ENCODE data around the gene ADK.
"Not testable (repeated sequence)": the region's sequence is repeated elsewhere in the genome, so short reads cannot be mapped to it uniquely, and the experiment has no call there.

ADK gene

GRCh38 chr10:74187237-74187636 is 36.2 kb downstream of the ADK start:
- no peak for DNase-seq

DNA sequence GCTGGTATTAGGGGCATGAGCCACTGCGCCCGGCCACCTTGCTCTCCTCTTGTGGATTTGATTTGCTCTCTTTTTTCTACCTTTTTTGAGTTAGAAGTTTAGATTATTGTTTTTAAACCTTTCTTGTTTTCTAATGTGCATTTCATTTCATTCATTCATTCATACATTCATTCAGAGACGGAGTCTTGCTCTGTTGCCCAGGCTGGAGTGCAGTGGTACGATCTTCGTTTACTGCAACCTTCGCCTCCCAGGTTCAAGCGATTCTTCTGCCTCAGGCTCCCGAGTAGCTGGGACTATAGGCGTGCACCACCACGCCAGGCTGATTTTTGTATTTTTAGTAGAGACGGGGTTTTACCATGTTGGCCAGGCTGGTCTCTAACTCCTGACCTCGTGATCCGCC is 37.6 kb downstream of the ADK start:
- DNase-seq = not testable (repeated sequence)

GRCh38 chr10:74189999-74190421 is 39.0 kb downstream of the ADK start:
- DNase-seq = peak; percentile 43

GRCh38 chr10:74190494-74190893 is 39.5 kb downstream of the ADK start:
- no peak for DNase-seq

DNA sequence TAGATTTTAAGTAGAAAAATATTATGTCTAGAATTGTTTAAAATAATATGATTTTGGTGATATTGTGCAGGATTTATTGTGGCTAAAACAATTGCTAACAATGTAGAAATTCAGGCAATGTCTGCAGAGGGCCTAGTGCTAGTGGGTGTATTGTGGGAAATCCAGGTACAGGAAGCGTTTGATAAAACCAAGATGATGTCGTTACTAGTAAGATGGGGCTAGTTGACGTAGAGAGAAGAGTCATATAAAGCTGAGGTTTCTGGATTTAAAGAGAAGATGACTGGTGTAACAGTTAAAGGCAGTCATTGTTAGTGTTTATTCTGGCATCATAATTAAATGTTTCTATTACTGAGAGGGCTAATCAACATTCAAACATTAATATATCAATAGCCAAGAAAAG is 43.5 kb downstream of the ADK start:
- peak; percentile 26 for DNase-seq

DNA sequence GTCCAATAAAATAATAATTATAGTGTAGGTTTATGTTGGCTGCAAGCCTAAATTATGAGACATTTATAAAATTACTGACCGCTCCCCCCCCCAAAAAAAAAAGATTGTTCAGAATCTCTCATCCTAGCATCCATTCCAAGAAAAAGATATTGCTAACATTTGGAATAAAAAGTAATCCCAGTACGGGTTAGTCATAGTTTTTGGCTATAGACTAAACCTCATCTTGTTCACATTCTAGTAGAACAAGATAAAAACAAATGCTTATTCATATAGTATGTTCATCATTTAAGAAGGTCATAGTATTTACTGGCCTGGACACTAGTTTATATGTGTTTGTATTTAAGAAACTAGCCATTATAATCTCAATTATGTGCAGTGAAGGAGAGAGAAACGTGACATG is 44.0 kb downstream of the ADK start:
- DNase-seq = no peak

- no peak for DNase-seq
These were observed 48.3 kb downstream of the ADK start for GRCh38 chr10:74199315-74199714.

GRCh38 chr10:74202356-74202755 is 51.3 kb downstream of the ADK start:
- DNase-seq = no peak

DNA sequence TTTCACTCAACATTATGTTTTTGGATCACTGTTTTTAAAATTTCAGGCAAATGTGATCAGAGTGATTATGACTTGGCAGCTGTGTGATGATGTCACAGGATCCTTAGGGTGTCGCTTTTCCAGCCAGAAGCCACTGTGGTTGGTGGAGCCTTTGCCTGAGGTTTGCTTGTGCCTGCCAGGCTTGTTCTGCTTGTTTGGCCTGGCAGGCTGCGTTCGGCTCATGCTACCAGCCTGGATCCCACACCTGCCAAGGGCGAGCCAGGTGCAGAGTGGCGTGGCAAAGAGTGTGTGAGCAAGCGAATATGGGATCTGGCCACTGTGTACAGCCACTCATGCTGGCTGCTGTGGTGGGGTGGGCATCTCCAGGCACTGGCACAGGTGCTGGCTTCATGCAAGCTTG is 55.7 kb downstream of the ADK start:
- no peak for DNase-seq

DNA sequence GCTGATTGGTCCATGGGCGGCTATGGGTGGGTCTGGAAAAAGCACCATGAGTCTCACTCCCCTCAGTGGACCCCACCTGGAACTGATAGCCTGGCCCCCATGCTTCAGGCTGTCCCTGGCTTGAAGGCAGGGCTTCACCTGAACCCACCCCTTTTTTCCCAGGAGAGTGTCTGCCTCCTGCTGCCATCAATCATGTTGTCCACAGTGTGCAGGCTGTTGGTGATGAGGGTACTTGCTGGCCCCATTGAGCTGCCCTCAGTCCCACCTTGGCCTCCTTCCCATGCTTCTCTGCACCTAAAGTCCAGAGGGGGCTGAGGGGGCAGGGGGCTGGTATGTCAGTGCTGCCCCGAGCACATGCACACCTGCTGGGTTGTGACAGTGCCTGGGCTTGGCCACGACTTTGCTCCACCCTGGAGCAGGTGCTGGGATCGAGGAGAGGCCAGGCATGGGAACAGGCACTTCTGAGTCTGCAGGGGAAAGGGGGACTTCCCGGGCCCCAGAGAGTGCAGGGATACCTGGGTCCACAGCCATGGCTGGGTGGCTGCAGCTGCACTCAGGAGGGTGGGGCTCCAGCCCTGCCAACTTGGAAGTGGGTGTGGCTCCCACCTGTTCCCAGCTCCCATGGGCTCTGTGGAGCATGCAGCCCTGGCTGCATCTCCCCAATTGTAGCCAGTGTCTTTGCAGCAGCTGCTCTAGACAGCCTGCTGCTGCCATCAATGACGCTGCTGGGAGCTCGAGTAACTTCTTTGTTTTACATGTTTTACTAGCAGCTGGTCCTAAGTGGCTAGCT is 56.9 kb downstream of the ADK start:
- no peak for DNase-seq

GRCh38 chr10:74208997-74209396 is 58.0 kb downstream of the ADK start:
- DNase-seq = no peak

GRCh38 chr10:74213019-74213418 is 62.0 kb downstream of the ADK start:
- DNase-seq = no peak

DNA sequence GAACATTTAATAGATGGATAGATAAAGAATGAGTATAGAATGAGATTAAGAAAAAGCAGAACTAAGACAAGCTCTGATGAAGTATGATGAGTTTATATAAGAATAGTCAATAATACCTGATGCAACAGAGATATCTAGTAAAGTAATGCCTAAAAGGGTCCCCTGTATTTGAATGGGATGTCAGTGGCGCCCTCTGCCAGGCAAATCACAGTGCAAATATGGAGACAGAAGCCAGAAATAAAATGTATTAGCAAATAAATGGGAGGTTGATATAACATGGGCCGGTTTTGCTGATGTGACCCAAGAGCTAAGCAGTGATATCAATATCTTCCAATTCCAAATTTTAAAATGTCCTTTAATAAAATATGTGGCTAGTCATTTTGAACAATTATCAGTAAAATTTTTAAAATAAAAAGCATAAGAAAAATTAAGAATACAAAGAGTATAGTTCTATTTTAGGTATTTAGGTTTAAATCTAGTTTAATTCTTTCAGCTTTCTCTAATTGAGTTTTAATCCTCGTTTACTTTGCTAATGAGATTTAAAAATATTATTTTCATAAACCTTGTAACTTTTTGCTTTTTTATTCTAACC is 62.6 kb downstream of the ADK start:
- DNase-seq = peak; percentile 52

GRCh38 chr10:74217110-74217509 is 66.1 kb downstream of the ADK start:
- DNase-seq = not testable (repeated sequence)

- DNase-seq = not testable (repeated sequence)
These were observed 71.4 kb downstream of the ADK start for GRCh38 chr10:74222467-74222866.

GRCh38 chr10:74223755-74224529 is 72.9 kb downstream of the ADK start:
- peak; percentile 55 for DNase-seq

GRCh38 chr10:74227697-74228424 is 76.8 kb downstream of the ADK start:
- DNase-seq = peak; percentile 62

DNA sequence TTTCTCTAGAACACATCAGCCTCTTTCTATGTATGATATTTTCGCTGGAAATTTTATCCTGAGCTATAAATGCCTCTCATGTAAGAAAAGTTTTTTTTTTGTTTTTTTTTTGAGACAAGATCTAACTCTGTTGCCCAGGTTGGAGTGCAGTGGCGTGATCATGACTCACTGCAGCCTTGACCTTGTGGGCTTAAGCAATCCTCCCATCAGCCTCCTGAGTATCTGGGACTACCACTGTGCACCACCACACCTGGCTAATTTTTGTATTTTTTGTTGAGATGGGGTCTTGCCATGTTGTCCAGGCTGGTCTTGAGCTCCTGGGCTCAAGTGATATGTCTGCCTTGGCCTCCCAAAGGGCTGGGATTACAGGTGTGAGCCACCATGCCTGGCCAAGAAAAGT is 80.4 kb downstream of the ADK start:
- no peak for DNase-seq

- no peak for DNase-seq
These were observed 82.3 kb downstream of the ADK start for GRCh38 chr10:74233281-74233680.

- peak; percentile 34 for DNase-seq
These were observed 83.5 kb downstream of the ADK start for GRCh38 chr10:74234569-74234968.

- no peak for DNase-seq
These were observed 87.0 kb downstream of the ADK start for GRCh38 chr10:74238031-74238431.

DNA sequence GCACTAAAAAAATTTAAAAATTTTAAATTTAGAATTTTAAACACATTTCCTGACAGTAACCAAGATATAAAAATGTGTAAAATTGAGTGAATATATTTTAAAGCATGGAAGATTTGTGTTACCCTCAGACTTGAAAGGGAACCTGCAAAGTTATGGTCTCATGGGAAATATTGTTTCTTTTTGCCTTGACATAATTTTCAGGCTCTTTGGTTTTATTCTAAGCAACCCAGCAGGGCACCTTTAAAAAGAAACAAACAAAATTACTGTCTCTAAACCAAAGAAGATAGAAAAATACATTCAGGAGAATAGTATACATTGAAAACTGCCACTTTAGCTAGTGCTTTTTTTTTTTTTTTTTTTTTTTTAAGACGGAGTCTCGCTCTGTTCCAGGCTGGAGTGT is 87.5 kb downstream of the ADK start:
- DNase-seq = no peak

DNA sequence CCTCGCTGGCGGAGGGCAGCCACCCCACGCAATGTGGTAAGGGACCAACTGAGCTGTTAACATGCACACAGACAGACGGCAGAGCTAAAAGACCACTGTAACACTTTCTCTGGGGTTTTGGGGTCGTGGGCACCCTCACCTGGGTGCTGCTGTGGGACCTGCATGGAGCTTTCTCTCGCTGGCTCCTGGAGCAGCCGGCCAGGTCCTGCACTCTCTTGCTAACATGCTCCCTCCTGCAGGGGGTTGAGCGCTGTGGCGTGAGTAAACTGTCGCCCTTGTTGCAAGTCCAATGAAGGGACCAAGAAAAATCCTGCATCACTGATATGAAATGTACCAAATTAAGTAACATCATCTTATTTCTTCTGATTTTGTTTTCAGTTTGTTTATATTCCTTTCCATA is 92.0 kb downstream of the ADK start:
- no peak for DNase-seq

Data from CD4-positive, alpha-beta T cell treated with Interleukin-4 for 4 hours (primary cell).